Stimulated activated memory B cell treated with anti-CD40 and anti-IgM and Interleukin-4, amounts not matched to agents 10 μg/mL and 1 μg/mL and 100 μg/mL, for 72 hours (primary cell): ENCODE measurements around the gene CCT3.
"Not testable (repeated sequence)": the region's sequence is repeated elsewhere in the genome, so short reads cannot be mapped to it uniquely, and the experiment has no call there.

ENCODE experiments used
- ATAC-seq: fragments of 150-1000 bp; cut with Tn5 transposase; 2 replicates; pipeline ENCODE4 v1.10.0; 2021
- H3K27ac Mint-ChIP-seq: one replicate; pipeline ENCODE4 v1.8.0; 2022; ENCODE audit warnings: mild to moderate bottlenecking, mixed read lengths
- H3K27me3 Mint-ChIP-seq: one replicate; pipeline ENCODE4 v1.8.0; 2022; ENCODE audit warnings: mixed read lengths
- H3K36me3 Mint-ChIP-seq: one replicate; pipeline ENCODE4 v1.8.0; 2022; ENCODE audit warnings: mixed read lengths
- H3K4me1 Mint-ChIP-seq: one replicate; pipeline ENCODE4 v1.8.0; 2022; ENCODE audit warnings: mixed read lengths
- H3K4me3 Mint-ChIP-seq: one replicate; pipeline ENCODE4 v1.8.0; 2022; ENCODE audit warnings: mild to moderate bottlenecking, moderate library complexity, mixed read lengths
- H3K9me3 Mint-ChIP-seq: one replicate; pipeline ENCODE4 v1.8.0; 2022; ENCODE audit warnings: mixed read lengths

CCT3 gene

DNA sequence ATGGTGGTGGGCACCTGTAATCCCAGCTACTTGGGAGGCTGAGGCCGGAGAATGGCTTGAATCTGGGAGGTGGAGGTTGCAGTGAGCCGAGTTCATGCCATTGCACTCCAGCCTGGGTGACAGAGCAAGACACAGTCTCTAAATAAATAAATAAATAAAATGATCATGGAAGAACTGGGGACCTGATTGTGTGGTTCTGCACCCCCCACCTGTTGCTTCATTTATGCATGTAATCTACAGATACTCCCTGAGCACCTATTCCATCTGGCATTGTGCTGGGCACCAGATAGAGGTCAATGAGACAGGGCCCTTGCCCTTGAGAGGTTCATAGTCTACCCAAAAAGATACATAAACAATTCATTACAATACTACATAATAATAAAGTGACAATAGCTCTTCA, 19.9 kb upstream of the CCT3 start:
- Mint-ChIP-seq H3K27me3 (peaks cover 47% of the 10 kb centered on the region), H3K9me3 (no peaks in the 10 kb centered on the region), H3K27ac (no peak overlapping the region), H3K4me3 (no peak overlapping the region), H3K4me1 (peaks cover 9% of the 10 kb centered on the region), H3K36me3 (no peaks in the 10 kb centered on the region)
- no peak for ATAC-seq

DNA sequence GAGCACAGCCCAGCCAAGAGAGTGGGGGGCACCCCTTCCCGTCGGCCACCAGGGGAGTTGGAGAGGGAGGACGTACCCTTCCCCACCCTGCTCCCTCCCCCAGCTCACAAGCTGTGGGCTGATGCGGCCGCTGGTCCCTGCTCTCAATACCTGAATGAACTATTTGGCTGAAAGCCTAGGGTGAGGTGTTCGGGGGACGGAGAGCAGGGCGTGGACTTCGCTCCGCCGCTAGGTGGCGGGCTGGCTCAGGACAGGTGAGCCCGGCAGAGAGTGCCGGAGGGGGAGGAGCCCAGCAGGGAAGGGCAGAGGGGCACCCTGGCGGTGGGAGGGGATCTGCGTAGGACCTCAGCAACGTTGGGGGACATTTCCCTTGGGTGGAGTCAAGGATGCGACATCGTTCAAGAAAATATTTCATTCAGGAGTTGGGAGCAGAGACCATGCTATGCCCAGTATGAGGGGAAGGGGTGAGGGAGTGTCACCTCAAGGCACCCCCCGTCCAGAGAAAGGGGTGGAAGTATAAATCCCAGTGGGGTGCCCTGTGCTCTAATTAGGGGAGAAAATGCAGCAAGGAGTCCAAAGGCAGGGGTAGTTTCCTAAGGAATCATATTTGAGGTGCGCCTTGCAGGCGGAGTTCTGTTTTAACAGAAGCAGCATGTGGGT, 18.9 kb upstream of the CCT3 start:
- peaks cover 9% of the 10 kb centered on the region for H3K4me1 Mint-ChIP-seq

DNA sequence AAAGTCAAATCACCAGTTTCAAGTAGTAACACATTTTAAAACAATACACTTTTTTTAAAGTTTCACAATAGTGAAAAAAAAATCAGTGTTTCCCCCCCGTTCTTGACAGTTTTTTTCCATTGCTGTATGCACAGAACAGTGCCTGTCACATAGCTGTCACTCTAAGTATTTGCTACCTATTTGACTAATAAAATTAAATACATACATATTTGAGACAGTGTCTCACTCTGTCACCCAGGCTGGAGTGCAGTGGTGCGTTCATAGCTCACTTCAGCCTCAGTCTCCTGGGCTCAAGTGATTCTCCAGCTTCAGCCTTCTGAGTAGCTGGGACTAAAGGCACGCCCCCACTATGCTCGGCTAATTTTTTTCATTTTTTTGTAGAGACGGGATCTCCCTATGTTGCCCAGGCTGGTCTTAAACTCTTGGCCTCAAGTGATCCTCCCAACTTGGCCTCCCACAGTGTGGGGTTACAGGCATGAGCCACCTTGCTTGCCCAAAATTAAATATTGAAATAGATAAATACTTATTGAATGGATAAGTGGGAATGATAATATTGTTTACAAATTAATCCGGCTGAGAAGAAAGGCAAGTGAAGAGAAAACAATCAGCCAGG, 18.3 kb upstream of the CCT3 start:
- Mint-ChIP-seq H3K4me1 (peaks cover 9% of the 10 kb centered on the region), H3K27me3 (peaks cover 47% of the 10 kb centered on the region), H3K9me3 (no peaks in the 10 kb centered on the region), H3K27ac (no peak overlapping the region), H3K36me3 (no peaks in the 10 kb centered on the region), H3K4me3 (no peak overlapping the region)
- no peak for ATAC-seq

More for the DNA sequence above, 18.9 kb upstream of the CCT3 start:
- no peak overlapping the region for H3K4me3 Mint-ChIP-seq
- peaks cover 47% of the 10 kb centered on the region for H3K27me3 Mint-ChIP-seq
- ATAC-seq, result peak; percentile 86
- H3K9me3 Mint-ChIP-seq, result no peaks in the 10 kb centered on the region
- no peak overlapping the region for H3K27ac Mint-ChIP-seq
- no peaks in the 10 kb centered on the region for H3K36me3 Mint-ChIP-seq

DNA sequence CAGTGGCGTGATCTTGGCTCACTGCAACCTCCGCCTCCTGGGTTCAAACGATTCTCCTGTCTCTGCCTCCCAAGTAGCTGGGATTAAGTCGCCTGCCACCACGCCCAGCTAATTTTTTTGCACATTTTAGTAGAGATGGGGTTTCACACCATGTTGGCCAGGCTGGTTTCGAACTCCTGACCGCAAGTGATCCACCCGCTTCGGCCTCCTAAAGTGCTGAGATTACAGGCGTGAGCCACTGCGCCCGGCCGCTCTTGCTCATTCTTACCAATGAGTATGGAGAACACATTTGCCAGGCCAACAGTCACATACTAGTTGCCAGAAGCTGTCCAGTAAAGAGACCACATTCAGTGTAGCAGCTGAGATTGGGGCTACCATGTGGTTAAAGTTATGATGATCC, 14.4 kb upstream of the CCT3 start:
- H3K4me3 Mint-ChIP-seq, ATAC-seq: not testable (repeated sequence)

DNA sequence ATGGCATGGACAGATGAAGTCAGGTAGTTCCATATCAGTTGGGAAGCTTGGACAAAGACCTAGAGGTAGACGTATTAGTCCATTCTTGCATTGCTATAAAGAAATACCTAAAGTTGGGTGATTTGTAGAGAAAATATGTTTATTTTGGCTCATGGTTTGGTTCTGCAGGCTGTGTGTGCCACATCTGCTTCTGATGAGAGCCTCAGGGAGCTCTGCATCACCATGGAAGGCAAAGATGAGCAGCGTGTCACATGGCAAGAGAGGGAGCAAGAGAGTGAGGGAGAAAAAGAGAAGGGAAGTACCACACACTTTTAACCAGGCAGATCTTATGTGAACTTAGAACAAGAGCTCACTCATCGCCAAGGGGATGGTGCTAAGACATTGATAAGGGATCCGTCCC, 9.2 kb upstream of the CCT3 start:
- no peaks in the 10 kb centered on the region for H3K4me1 Mint-ChIP-seq
- ATAC-seq, result no peak
- no peak overlapping the region for H3K4me3 Mint-ChIP-seq
- H3K9me3 Mint-ChIP-seq, result no peaks in the 10 kb centered on the region
- peaks cover 10% of the 10 kb centered on the region for H3K27me3 Mint-ChIP-seq
- no peak overlapping the region for H3K27ac Mint-ChIP-seq
- H3K36me3 Mint-ChIP-seq, result no peaks in the 10 kb centered on the region

More for the DNA sequence above, 14.4 kb upstream of the CCT3 start:
- not testable (repeated sequence) for H3K4me1 Mint-ChIP-seq, H3K36me3 Mint-ChIP-seq, H3K9me3 Mint-ChIP-seq, H3K27ac Mint-ChIP-seq
- H3K27me3 Mint-ChIP-seq, result peaks cover 23% of the 10 kb centered on the region

DNA sequence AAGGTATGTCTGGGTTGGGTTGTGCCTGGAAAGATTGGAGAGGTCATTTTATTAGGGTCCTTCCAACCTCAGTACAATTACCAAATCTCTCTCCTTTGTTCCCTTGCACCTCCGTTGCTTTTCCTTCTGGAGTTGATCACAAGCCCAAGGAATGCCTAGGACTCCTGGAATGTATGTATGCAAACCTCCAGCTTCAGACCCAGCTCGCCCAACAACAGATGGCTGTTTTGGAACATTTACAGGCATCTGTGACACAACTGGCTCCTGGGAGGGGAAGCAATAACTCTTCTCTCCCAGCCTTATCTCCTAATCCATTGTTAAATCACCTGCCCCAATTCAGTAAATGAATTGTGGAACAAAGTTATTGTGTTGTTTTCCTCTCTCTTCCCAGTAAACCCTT, 8.5 kb upstream of the CCT3 start:
- ATAC-seq, result no peak
- Mint-ChIP-seq H3K36me3 (no peaks in the 10 kb centered on the region), H3K4me3 (no peak overlapping the region), H3K9me3 (no peaks in the 10 kb centered on the region), H3K4me1 (no peaks in the 10 kb centered on the region), H3K27me3 (peaks cover 10% of the 10 kb centered on the region), H3K27ac (no peak overlapping the region)

DNA sequence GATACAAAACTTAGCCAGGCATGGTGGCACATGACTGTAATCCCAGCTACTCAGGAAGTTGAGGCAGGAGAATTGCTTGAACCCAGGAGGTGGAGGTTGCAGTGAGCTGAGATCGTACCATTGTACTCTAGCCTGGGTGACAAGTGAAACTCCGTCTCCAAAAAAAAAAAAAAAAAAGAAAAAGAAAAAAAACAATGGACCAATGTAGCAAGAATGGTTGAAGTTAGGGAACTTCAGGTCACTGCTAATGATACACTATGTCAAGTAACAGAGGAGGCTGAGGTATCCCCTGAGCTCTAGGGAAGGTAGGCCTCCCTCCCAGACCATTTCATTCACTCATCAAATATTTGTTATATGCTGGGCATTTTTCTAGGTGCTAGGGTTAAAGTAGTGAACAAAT, 7.9 kb upstream of the CCT3 start:
- H3K4me1 Mint-ChIP-seq, H3K9me3 Mint-ChIP-seq: not testable (repeated sequence)

DNA sequence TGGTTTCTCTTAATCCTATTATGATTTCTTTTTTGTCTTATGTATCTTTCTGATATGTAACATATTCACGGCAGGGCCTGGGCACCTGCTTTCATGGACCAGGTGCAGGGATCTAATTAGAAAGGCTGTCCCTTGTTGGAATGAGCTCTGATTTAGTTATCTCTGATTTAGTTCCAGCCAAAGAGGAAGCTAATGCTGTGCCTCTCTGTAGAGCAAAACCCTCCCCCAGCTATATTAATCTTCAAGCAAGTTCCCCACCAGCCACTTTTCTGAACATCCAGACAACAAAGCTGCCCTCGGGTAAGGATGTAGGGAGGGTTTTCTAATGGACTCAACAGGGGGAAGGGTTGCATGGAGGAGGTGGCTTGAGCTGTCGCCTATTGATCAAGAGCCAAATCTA, 6.3 kb upstream of the CCT3 start:
- Mint-ChIP-seq H3K9me3 (no peaks in the 10 kb centered on the region), H3K27ac (no peak overlapping the region), H3K4me3 (no peak overlapping the region), H3K36me3 (no peaks in the 10 kb centered on the region), H3K27me3 (peaks cover 10% of the 10 kb centered on the region), H3K4me1 (no peaks in the 10 kb centered on the region)
- no peak for ATAC-seq

More for the DNA sequence above, 7.9 kb upstream of the CCT3 start:
- H3K4me3 Mint-ChIP-seq, ATAC-seq, H3K36me3 Mint-ChIP-seq, H3K27ac Mint-ChIP-seq: not testable (repeated sequence)
- H3K27me3 Mint-ChIP-seq, result peaks cover 10% of the 10 kb centered on the region

DNA sequence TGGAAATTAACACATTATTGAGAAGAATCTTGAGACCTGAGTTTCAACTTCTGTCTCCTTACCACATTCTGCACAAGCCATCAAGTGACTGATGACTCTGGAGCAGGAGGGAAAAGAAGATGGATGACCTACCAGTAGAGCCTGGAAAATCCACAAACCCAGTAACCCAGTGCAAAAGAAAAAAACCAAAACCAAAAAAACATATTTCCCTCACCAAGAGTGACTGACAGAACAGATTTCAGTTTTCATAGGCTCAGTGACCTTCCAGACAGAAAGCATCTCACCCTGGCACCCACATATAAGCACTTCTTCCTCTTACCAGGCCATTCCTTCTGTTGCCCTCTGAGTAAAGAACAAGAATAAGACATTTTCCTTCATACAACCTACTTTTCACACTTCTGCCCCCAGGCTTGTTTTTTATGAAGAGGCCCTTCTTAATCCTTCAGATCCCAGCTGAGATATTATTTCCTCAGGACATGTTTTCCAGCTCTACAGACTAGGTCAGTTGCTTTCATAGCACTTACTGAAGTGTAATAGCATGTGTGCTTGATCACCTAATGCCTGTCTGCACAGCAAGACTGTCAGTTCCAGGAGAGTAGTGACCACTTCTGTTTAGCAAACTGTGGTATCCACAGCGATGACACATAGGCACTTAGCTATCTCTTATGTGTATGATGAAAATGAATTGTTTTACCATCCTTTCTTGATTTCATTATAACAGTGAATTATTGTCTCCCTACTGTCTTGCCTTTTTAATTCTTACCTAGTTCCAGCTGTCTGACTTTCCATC, 4.3 kb upstream of the CCT3 start:
- Mint-ChIP-seq H3K4me1 (peaks cover 3% of the 10 kb centered on the region), H3K27ac (no peak overlapping the region), H3K9me3 (no peaks in the 10 kb centered on the region), H3K27me3 (peaks cover 10% of the 10 kb centered on the region), H3K36me3 (no peaks in the 10 kb centered on the region), H3K4me3 (no peak overlapping the region)
- ATAC-seq, result no peak

DNA sequence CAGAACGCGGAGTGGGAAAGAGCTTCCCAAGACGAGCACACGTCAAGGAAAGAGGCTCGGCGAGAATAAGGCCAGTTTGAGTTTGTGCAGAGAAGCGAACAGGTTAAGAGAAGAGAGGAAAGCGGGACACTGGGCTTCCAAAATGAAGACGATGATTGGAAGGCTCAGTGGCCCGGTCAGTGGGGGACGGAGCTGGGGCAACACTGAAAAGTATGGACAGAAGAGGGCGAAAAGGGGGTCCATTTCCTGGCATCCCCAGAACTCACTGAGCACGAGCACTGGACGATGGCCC, 258 bp downstream of the CCT3 start:
- H3K36me3 Mint-ChIP-seq, result peaks cover 18% of the 10 kb centered on the region
- peak overlapping the region; percentile 90 for H3K27ac Mint-ChIP-seq
- H3K9me3 Mint-ChIP-seq, result no peaks in the 10 kb centered on the region
- no peak for ATAC-seq
- peaks cover 33% of the 10 kb centered on the region for H3K4me1 Mint-ChIP-seq
- H3K4me3 Mint-ChIP-seq, result peak overlapping the region; percentile 93
- no peaks in the 10 kb centered on the region for H3K27me3 Mint-ChIP-seq

DNA sequence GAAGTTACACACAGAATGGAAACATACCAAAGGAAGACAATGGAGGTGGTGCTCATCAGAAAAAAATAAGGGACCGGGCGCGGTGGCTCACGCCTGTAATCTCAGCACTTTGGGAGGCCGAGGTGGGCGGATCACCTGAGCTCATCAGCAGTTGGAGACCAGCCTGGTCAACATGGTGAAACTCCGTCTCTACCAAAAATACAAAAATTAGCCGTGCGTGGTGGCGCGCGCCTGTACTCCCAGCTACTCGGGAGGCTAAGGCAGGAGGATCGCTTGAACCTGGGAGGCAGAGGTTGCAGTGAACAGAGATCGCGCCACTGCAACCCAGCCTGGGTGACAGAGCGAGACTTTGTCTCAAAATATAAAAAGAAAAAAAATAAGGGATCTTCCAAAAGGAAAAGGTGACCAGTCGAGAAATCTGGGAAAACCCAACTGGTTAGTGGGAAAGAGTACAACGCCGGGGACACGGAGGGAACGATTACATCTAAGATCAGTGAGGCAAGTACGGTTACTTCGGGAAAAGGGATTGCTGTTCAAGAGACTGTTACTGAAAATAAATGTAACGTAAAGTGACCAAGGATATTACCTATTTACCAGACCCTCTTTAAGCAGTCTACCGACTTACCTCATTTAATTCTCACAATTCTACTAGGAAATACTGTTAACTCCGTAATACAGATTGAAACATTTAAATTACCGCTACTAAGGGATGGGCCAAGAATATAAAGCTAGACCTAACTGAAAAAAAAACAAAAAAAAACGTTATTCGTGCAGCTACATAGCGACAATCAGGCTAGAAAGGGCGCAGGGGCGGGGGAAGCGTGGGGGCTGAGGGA, 822 bp downstream of the CCT3 start:
- H3K36me3 Mint-ChIP-seq, result peaks cover 18% of the 10 kb centered on the region
- peak overlapping the region; percentile 90 for H3K27ac Mint-ChIP-seq
- H3K9me3 Mint-ChIP-seq, result no peaks in the 10 kb centered on the region
- H3K4me1 Mint-ChIP-seq, result peaks cover 33% of the 10 kb centered on the region
- ATAC-seq, result no peak
- H3K4me3 Mint-ChIP-seq, result peak overlapping the region; percentile 93
- H3K27me3 Mint-ChIP-seq, result no peaks in the 10 kb centered on the region

DNA sequence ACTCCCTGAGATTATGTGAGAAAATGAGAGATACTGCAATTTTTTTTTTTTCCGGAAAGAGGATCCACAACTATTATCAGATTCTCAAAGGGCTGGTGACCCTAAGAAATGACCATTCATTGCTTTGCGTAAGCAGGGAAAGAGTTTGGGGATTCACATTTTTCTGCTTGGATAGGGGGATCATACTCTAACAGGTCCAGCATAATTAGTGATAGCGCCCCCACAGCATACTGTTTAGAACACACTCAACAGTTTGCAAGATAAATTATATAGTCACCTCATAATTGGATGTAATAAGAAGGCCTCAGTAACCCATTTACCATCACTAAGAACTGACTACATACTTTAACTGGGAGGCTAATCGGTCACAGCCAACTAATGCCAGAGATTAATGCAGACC, 1.9 kb downstream of the CCT3 start:
- ATAC-seq, result no peak
- Mint-ChIP-seq H3K4me3 (peak overlapping the region; percentile 93), H3K4me1 (peaks cover 33% of the 10 kb centered on the region), H3K27ac (no peak overlapping the region), H3K27me3 (no peaks in the 10 kb centered on the region), H3K9me3 (no peaks in the 10 kb centered on the region), H3K36me3 (peaks cover 26% of the 10 kb centered on the region)

DNA sequence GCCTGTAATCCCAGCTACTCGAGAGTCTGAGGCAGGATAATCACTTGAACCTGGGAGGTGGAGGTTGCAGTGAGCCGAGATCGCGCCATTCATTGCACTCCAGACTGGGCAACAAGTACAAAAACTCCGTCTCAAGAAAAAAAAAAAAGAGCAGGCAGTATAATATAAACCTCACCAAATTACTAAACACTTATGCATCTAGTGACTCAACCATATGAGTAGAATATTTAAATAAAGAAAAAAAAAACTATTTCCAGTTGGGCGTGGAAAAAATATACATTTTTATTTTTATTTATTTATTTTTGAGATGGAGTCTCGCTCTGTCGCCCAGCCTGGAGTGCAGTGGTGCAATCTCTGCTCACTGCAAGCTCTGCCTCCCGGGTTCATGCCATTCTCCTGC, 14.9 kb downstream of the CCT3 start:
- not testable (repeated sequence) for ATAC-seq, H3K4me3 Mint-ChIP-seq

DNA sequence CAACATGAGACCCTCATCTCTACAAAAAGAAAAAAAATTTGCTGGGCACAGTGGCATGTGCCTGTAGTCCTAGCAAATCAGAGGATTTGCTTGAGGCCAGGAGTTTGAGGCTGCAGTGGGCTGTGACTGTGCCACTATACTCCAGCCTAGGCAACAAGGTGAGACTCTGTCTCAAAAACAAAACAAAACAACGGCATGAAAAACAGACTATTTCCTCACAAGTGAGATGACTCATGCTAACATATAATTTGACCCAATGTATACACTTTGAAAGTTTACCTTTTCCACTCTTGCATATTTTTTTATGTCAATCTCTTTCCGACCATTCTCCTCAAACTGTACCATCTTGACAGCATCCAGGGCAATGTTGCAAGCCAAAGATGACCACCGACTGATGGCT, 17.5 kb downstream of the CCT3 start:
- H3K4me1 Mint-ChIP-seq, result no peaks in the 10 kb centered on the region
- H3K27ac Mint-ChIP-seq, result no peak overlapping the region
- H3K27me3 Mint-ChIP-seq, result no peaks in the 10 kb centered on the region
- H3K4me3 Mint-ChIP-seq, result no peak overlapping the region
- ATAC-seq, result no peak
- H3K36me3 Mint-ChIP-seq, result peaks cover 47% of the 10 kb centered on the region
- no peaks in the 10 kb centered on the region for H3K9me3 Mint-ChIP-seq

More for the DNA sequence above, 14.9 kb downstream of the CCT3 start:
- not testable (repeated sequence) for H3K27me3 Mint-ChIP-seq, H3K27ac Mint-ChIP-seq, H3K9me3 Mint-ChIP-seq, H3K4me1 Mint-ChIP-seq
- peaks cover 36% of the 10 kb centered on the region for H3K36me3 Mint-ChIP-seq

DNA sequence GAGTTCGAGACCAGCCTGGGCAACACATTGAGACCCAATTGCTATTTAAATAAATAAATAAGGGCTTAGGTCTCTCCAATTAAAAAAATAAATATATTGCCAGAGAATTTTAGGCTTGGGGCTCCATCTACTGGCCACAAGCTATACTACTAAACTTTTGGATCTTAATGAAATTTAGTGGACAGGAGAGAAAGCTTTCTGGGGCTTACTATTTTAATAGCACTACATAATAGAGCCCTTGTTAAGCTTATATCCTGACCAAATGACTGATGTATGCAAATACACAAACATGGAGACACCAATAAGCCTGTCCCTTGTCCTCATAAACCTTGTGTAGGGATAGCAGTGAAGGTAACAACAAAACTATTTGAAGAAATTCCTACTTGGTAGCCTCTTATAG, 18.4 kb downstream of the CCT3 start:
- no peaks in the 10 kb centered on the region for H3K27me3 Mint-ChIP-seq
- H3K36me3 Mint-ChIP-seq, result peaks cover 47% of the 10 kb centered on the region
- no peak overlapping the region for H3K4me3 Mint-ChIP-seq
- no peak overlapping the region for H3K27ac Mint-ChIP-seq
- no peaks in the 10 kb centered on the region for H3K4me1 Mint-ChIP-seq
- no peak for ATAC-seq
- H3K9me3 Mint-ChIP-seq, result no peaks in the 10 kb centered on the region
